GM18502 (cell line): Measurements from ENCODE around the gene ARHGAP15.

ENCODE experiments used
- ATAC-seq: cut with Tn5 transposase; IDR thresholded peaks from one replicate; pipeline ENCODE4 v1.9.1; 2021; ENCODE audit warnings: mild to moderate bottlenecking; ENCODE audit not compliant: unreplicated experiment, poor library complexity

The ARHGAP15 gene

DNA sequence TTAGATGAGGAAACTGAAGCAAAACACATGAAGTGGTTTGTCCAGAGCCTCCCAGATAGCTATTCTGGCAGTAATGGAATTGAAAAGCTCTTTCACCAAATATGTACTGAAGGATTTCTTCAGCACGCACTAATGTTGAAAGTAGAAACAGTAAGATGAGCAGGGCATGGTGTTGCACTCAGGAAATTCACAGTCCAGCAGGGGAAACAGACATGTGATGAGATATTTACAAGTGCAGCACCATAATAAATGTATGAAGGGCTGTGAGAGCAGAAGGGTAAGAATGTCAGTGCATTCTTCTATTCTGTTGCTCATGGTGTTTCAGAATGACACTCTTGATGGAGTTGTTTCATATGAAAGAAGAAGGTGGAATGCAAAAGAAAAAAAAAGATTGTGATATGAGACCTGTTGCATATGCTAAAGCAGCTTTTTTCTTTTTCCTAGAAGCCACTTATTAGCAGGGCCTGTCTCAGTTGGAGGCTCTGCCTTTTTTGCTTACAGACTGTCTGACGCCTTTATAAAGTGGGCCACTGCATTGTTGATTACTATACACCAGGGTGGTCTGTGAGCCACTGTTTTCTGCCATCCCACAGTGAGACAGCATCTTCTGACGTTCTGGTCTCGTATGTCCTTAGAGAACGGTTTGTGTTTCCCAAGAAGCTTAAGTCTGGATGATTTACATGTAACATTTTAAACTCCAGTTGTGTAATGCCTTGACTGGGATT is 516.9 kb downstream of the ARHGAP15 start:
- ATAC-seq, result no peak

- no peak for ATAC-seq
Measured at GRCh38 chr2:143649226-143649740, 520.1 kb downstream of the ARHGAP15 start.

- ATAC-seq, result no peak
Measured at GRCh38 chr2:143652692-143653091, 523.5 kb downstream of the ARHGAP15 start.

- ATAC-seq, result no peak
Measured at GRCh38 chr2:143668234-143668633, 539.0 kb downstream of the ARHGAP15 start.

GRCh38 chr2:143674051-143674450 is 544.8 kb downstream of the ARHGAP15 start:
- ATAC-seq, result no peak

GRCh38 chr2:143675021-143675420 is 545.8 kb downstream of the ARHGAP15 start:
- no peak for ATAC-seq

- ATAC-seq, result no peak
Measured at GRCh38 chr2:143679617-143680016, 550.4 kb downstream of the ARHGAP15 start.

DNA sequence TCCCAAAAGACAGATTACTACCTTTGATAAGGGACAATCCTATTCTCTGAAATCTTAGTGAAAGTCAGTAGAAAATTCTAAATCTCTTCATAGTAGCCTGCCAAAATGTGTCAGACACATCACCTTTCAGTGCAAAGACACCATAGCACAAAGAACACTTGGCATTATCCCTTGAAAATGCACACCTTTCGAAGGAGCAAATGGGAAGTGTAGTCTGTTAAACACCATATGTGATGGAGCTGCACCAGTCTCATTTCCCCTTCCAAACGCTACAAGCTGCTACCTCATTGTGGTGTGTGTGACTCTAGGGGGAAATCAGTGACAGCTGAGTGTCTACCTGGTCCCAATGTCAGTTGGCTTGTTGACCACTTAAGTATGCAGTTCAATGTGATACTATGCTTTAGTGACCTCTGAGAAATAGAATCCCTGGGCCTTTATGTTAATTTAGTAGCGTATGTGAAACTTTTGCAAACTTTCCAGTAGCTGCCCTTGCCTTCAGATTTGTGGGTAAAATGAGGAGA is 551.7 kb downstream of the ARHGAP15 start:
- no peak for ATAC-seq

DNA sequence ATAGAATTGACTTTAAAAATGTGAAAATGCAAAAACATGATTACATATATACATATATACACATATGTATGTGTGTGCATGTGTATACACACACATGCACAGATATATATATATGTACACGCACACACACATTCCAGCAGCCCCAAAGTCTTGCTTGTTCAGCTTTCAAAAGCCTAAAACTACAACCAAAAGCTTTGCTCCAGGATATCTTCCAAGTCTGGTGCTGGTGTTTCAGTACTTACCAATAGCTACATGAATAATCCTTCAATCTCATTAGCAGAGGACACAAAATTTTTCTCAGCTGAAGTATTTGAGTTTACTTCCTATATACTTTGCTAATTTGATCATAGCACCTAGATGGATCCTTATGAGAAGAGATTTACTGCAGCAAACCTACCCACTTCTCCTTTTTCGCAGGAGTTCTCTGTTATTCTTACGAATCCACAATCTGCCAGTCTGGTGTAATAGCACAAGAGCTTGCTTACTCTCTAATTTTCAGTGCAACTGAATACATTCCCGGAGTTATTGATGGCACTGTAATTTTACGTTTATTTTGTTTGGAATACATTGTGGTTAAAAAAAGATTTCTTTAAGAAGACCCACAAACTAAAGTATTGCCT is 553.3 kb downstream of the ARHGAP15 start:
- no peak for ATAC-seq

GRCh38 chr2:143683977-143684376 is 554.8 kb downstream of the ARHGAP15 start:
- ATAC-seq, result no peak

- no peak for ATAC-seq
Measured at GRCh38 chr2:143684551-143685320, 555.5 kb downstream of the ARHGAP15 start.

- no peak for ATAC-seq
Measured at GRCh38 chr2:143685421-143686078, 556.3 kb downstream of the ARHGAP15 start.

- ATAC-seq, result no peak
Measured at GRCh38 chr2:143686585-143687164, 557.5 kb downstream of the ARHGAP15 start.

DNA sequence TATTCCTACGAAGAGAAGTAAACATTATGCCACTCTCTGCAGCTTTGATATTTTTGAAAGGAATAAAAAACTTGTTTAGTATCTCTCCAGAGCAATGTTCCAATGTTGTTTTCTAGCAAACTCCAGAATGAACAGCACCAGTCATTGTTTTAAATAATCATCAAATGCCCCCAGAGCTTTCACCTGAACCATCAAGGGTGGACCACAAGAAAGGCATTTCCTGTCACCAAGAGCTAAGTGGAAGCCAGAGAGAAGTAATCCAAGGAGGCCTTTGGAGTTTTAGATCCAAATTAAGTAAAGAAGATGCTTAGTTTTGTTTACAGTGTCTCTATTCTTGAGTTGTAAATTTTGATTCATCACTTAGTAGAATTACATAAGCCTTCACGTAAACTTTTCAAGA is 559.0 kb downstream of the ARHGAP15 start:
- ATAC-seq, result no peak

GRCh38 chr2:143688815-143689214 is 559.6 kb downstream of the ARHGAP15 start:
- ATAC-seq, result no peak

DNA sequence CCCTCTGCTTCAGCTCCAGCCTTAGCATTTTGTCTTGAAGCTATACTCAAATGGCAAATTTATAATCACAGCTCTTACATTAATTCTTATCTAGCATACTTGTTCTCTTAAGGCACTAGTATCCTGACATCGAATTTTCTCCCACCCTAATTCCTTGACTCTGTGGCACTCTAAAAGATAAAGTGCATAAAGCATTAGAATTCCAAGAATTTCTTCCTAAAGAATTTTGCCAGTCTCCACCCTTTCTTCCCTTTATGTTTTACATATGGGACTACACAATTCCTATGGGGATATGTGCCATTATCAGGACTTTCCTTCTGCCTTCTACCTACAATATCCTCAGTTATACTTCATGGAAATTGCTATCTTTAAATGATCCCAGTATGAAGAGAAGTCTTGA is 560.3 kb downstream of the ARHGAP15 start:
- no peak for ATAC-seq

GRCh38 chr2:143690235-143690634 is 561.0 kb downstream of the ARHGAP15 start:
- ATAC-seq, result no peak

- no peak for ATAC-seq
Measured at GRCh38 chr2:143691121-143691520, 561.9 kb downstream of the ARHGAP15 start.

- no peak for ATAC-seq
Measured at GRCh38 chr2:143692162-143692561, 562.9 kb downstream of the ARHGAP15 start.

DNA sequence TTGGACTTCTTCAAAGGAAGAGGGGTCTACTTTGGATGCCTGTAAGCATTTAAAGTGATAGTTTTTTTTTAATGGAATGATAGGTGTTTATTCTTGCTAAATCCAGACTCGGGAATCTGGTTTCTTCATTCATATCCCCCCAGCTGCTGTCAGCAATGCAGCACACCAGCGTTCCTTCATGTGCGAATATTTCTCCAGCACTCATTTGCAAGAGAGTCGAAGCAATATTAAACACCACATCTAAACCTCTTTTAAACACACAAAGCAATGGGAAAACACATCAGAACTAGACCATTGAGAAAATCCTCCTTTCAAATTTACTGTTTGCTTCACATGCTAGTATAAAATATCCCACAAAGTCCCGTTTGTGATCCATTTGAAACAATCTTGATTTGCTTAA is 563.7 kb downstream of the ARHGAP15 start:
- ATAC-seq, result no peak
